ENCODE measurements around the gene PAX2.
A peak's percentile ranks its signal among the peaks of the same experiment; 100 is the strongest.

PAX2 gene

GRCh38 chr10:100791369-100792058 is 46.1 kb downstream of the PAX2 start:
- no peak for DNase-seq (ENCODE audit: low spot score)

GRCh38 chr10:100792574-100792973 is 47.2 kb downstream of the PAX2 start:
- DNase-seq (ENCODE audit: low spot score): no peak

- DNase-seq (ENCODE audit: low spot score): no peak
Measured at GRCh38 chr10:100793055-100793454, 47.7 kb downstream of the PAX2 start.

- no peak for DNase-seq (ENCODE audit: low spot score)
Measured at GRCh38 chr10:100799881-100800280, 54.5 kb downstream of the PAX2 start.

- no peak for DNase-seq (ENCODE audit: low spot score)
Measured at GRCh38 chr10:100800931-100801330, 55.5 kb downstream of the PAX2 start.

- DNase-seq (ENCODE audit: low spot score): no peak
Measured at GRCh38 chr10:100802196-100802595, 56.8 kb downstream of the PAX2 start.

- DNase-seq (ENCODE audit: low spot score): no peak
Measured at GRCh38 chr10:100802607-100803006, 57.2 kb downstream of the PAX2 start.

- DNase-seq (ENCODE audit: low spot score): no peak
Measured at GRCh38 chr10:100803492-100803891, 58.1 kb downstream of the PAX2 start.

- no peak for DNase-seq (ENCODE audit: low spot score)
Measured at GRCh38 chr10:100803908-100804307, 58.5 kb downstream of the PAX2 start.

GRCh38 chr10:100805543-100806355 is 60.4 kb downstream of the PAX2 start:
- DNase-seq (ENCODE audit: low spot score): no peak

- DNase-seq (ENCODE audit: low spot score): no peak
Measured at GRCh38 chr10:100806356-100806645, 60.9 kb downstream of the PAX2 start.

- no peak for DNase-seq (ENCODE audit: low spot score)
Measured at GRCh38 chr10:100807241-100807951, 62.0 kb downstream of the PAX2 start.

GRCh38 chr10:100808876-100809275 is 63.5 kb downstream of the PAX2 start:
- no peak for DNase-seq (ENCODE audit: low spot score)

GRCh38 chr10:100810091-100810834 is 64.9 kb downstream of the PAX2 start:
- DNase-seq (ENCODE audit: low spot score): no peak

GRCh38 chr10:100810835-100811116 is 65.4 kb downstream of the PAX2 start:
- no peak for DNase-seq (ENCODE audit: low spot score)

GRCh38 chr10:100811261-100811660 is 65.9 kb downstream of the PAX2 start:
- DNase-seq (ENCODE audit: low spot score): no peak

GRCh38 chr10:100811752-100812750 is 66.7 kb downstream of the PAX2 start:
- DNase-seq (ENCODE audit: low spot score): no peak

GRCh38 chr10:100812978-100813377 is 67.6 kb downstream of the PAX2 start:
- peak; percentile 40 for DNase-seq (ENCODE audit: low spot score)

- DNase-seq (ENCODE audit: low spot score): no peak
Measured at GRCh38 chr10:100814751-100815474, 69.5 kb downstream of the PAX2 start.

GRCh38 chr10:100816671-100817070 is 71.3 kb downstream of the PAX2 start:
- DNase-seq (ENCODE audit: low spot score): peak; percentile 50

Data from D341Med (cell line).